Hematopoietic multipotent progenitor cell treated with erythropoietin and hydrocortisone succinate and interleukin-3 and kit ligand, for 17 days (in vitro differentiated cells): ENCODE measurements around the gene RCAN3.
"Not testable (repeated sequence)": the region's sequence is repeated elsewhere in the genome, so short reads cannot be mapped to it uniquely, and the experiment has no call there.

Source experiments
- DNase-seq: peaks from one replicate; pipeline ENCODE4 v3.0.0-alpha.2; 2015; ENCODE audit warnings: low spot score

Gene RCAN3

GRCh38 chr1:24514946-24515345 lies 12.3 kb downstream of the RCAN3 start:
- no peak for DNase-seq

- not testable (repeated sequence) for DNase-seq
These were observed 13.1 kb downstream of the RCAN3 start for GRCh38 chr1:24515671-24516209.

- no peak for DNase-seq
These were observed 13.9 kb downstream of the RCAN3 start for GRCh38 chr1:24516506-24516905.

- no peak for DNase-seq
These were observed 15.3 kb downstream of the RCAN3 start for GRCh38 chr1:24517898-24518297.

- not testable (repeated sequence) for DNase-seq
These were observed 17.6 kb downstream of the RCAN3 start for GRCh38 chr1:24520282-24520681.

GRCh38 chr1:24525606-24526005 lies 23.0 kb downstream of the RCAN3 start:
- DNase-seq = no peak

GRCh38 chr1:24526045-24526444 lies 23.4 kb downstream of the RCAN3 start:
- DNase-seq = no peak

- no peak for DNase-seq
These were observed 24.4 kb downstream of the RCAN3 start for GRCh38 chr1:24526940-24527542.

- no peak for DNase-seq
These were observed 26.1 kb downstream of the RCAN3 start for GRCh38 chr1:24528744-24529143.

GRCh38 chr1:24529292-24529691 lies 26.7 kb downstream of the RCAN3 start:
- DNase-seq = not testable (repeated sequence)

- DNase-seq = no peak
These were observed 32.4 kb downstream of the RCAN3 start for GRCh38 chr1:24535021-24535424.

- no peak for DNase-seq
These were observed 33.1 kb downstream of the RCAN3 start for GRCh38 chr1:24535778-24536177.

GRCh38 chr1:24536391-24536840 lies 33.8 kb downstream of the RCAN3 start:
- no peak for DNase-seq

- no peak for DNase-seq
These were observed 37.6 kb downstream of the RCAN3 start for GRCh38 chr1:24540051-24540905.

- no peak for DNase-seq
These were observed 38.5 kb downstream of the RCAN3 start for GRCh38 chr1:24540906-24541710.

- peak; percentile 28 for DNase-seq
These were observed 39.2 kb downstream of the RCAN3 start for GRCh38 chr1:24541711-24542346.

GRCh38 chr1:24544239-24544638 lies 41.6 kb downstream of the RCAN3 start:
- no peak for DNase-seq

GRCh38 chr1:24545662-24546061 lies 43.0 kb downstream of the RCAN3 start:
- DNase-seq = no peak

GRCh38 chr1:24547195-24547594 lies 44.6 kb downstream of the RCAN3 start:
- DNase-seq = no peak

GRCh38 chr1:24548070-24548469 lies 45.4 kb downstream of the RCAN3 start:
- DNase-seq = no peak

- not testable (repeated sequence) for DNase-seq
These were observed 46.6 kb downstream of the RCAN3 start for GRCh38 chr1:24549210-24549609.
